AG10803 (cell line): ENCODE measurements around the gene MSH6.

ENCODE experiments used
- DNase-seq: peaks from one replicate; pipeline ENCODE4 v3.0.0; 2010; ENCODE audit warnings: low read depth
- H3K4me3 ChIP-seq: 2 replicates; pipeline ENCODE4 v1.5.1; 2011; ENCODE audit warnings: mild to moderate bottlenecking, low read length, control low read depth
- CTCF ChIP-seq: conservative IDR thresholded peaks from 2 replicates; pipeline ENCODE4 v1.5.1; 2011; ENCODE audit warnings: mild to moderate bottlenecking, low read length, control low read depth, inconsistent platforms

Gene MSH6

DNA sequence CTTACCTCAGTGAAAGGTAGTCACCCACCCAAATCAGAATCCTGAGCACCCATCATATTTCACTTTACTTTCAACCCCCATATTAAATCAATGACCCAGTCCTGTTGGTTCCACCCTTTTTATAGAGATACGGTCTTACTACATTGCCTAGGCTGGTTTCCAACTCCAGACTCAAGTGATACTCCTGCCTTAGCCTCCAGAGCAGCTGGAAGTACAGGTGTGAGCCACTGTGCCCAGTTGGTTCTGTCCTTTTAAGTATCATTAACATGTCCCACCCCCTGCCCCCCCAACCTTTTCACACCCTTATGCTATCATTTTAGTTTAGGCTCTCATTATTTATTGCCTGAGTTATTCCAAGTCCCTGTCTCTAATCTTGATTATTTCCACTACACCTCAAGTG, 28.7 kb downstream of the MSH6 start:
- TF ChIP-seq CTCF = no peak
- DNase-seq = no peak
- no peak overlapping the region for H3K4me3 ChIP-seq

- no peak for DNase-seq
- H3K4me3 ChIP-seq = no peak overlapping the region
- TF ChIP-seq CTCF = no peak
Observed at GRCh38 chr2:47815764-47816163, 32.8 kb downstream of the MSH6 start.

DNA sequence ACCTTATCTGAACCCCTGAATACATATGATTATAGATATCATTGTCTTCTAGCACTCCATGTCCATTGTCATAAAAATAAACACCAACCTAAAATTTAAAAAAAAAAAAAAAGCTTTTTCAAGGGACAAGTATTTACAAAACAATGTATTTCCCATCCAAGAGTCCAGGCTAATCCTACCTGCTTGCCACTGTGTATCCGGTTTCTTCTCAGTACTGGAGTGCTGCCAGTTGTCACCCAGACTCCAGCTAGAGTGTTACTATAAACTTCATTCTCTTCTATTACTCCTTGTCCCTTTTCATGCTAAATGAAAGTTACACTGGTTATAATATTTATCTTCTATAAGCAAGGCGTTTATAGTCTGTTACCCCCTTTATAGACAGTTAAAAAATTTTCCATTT, 35.8 kb downstream of the MSH6 start:
- no peak for DNase-seq
- no peak for TF ChIP-seq CTCF
- no peak overlapping the region for H3K4me3 ChIP-seq

DNA sequence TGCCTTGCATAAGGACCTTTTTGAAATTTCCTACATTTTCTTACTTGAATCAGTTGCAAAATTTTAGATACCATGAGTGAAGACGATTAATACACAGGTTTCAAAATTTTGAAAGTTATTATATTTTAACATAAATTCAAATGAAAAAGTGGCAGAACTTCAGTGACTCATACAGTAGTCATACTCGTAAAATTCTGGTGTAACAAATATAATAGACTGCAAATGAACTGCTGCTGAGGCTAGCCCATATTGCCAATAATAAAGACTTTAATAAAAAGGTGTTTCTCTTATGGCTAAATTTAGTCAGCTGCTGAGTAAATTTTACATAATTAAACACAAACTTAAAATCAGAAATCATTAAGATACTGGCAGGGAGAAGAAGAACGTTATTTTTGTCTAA, 36.9 kb downstream of the MSH6 start:
- H3K4me3 ChIP-seq = no peak overlapping the region
- DNase-seq = no peak
- TF ChIP-seq CTCF = no peak

GRCh38 chr2:47822518-47822917, 39.6 kb downstream of the MSH6 start:
- TF ChIP-seq CTCF = no peak
- H3K4me3 ChIP-seq = no peak overlapping the region
- no peak for DNase-seq

DNA sequence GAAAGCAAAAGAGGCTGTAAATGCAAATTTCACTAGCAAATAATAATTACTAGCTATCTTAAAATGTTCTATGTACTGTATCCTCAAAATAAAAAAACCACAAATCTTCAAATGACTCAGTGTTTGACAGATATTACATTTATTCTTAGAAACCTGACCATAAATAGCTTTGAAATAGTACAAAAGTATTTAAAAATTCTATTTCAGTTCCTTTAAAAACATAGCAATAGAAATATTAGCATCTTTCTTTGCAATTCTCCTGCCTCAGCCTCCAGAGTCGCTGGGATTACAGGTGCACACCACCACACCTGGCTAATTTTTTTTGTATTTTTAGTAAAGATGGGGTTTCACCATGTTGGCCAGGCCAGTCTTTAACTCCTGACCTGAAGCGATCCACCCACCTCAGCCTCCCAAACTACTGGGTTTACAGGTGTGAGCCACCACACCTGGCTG, 50.6 kb downstream of the MSH6 start:
- DNase-seq = no peak
- no peak overlapping the region for H3K4me3 ChIP-seq

GRCh38 chr2:47838249-47838648, 55.3 kb downstream of the MSH6 start:
- no peak overlapping the region for H3K4me3 ChIP-seq
- DNase-seq = no peak
- no peak for TF ChIP-seq CTCF

More for the DNA sequence above, 50.6 kb downstream of the MSH6 start:
- TF ChIP-seq CTCF = no peak
